PFSK-1 (cell line): Measurements from ENCODE around the gene SPATA12.

Experiments used
- SIN3A ChIP-seq: IDR thresholded peaks from 2 replicates; pipeline ENCODE4 v1.6.1; 2012; ENCODE audit warnings: mild to moderate bottlenecking, low read length, moderate library complexity, borderline replicate concordance; ENCODE audit not compliant: insufficient read depth
- TAF1 ChIP-seq: IDR thresholded peaks from 2 replicates; pipeline ENCODE4 v1.6.1; 2012; ENCODE audit warnings: low read length, control low read depth, borderline replicate concordance; ENCODE audit not compliant: insufficient read depth

GRCh38 chr3:57077630-57078343 lies 17.3 kb downstream of the SPATA12 start:
- no peak for TF ChIP-seq SIN3A
- TF ChIP-seq TAF1 = no peak
